PC-9 (cell line): ENCODE measurements around the gene GPR179. TPM values are rescaled to one million over a fixed set of nuclear protein-coding genes. Genes with fewer than 3 reads are reported as not detected.

Experiments
- BruUV-seq: library from RNA; stranded (reverse); fragments of 400-500 nt; replicated peaks from 2 replicates; lab custom pipeline; 2021; lab: Mats Ljungman, UMichigan
- CTCF ChIA-PET: fragments of 300-600 bp; sonication (Branson Sonifier 250); formaldehyde crosslinking; loops from one replicate; lab custom pipeline; 2022; ENCODE audit warnings: antibody characterized with exemption; lab: Charles Lee
- POLR2A ChIA-PET: fragments of 300-600 bp; sonication (Branson Sonifier 250); formaldehyde crosslinking; loops from one replicate; lab custom pipeline; 2022; ENCODE audit warnings: antibody characterized with exemption; ENCODE audit not compliant: unreplicated experiment; lab: Charles Lee
- DNase-seq, 2 experiments: peaks; one replicate each; pipeline versions ENCODE4 v3.0.0 to v3.0.0-alpha.2; 2015 to 2022; ENCODE audit warnings: mixed read lengths in 1 of 2
- H2AFZ ChIP-seq: fragments of 200-600 bp; sonication (generic); 2 replicates; pipeline ENCODE4 v1.8.1; 2017; ENCODE audit warnings: antibody characterized with exemption
- H3F3A ChIP-seq: fragments of 200-600 bp; sonication (generic); 2 replicates; pipeline ENCODE4 v1.8.1; 2017; ENCODE audit warnings: antibody characterized with exemption, mild to moderate bottlenecking, low read depth; ENCODE audit not compliant: insufficient read depth
- H3K27ac ChIP-seq: fragments of 200-600 bp; sonication (generic); 2 replicates; pipeline ENCODE4 v1.6.1; 2016; ENCODE audit warnings: mixed run types
- H3K27me3 ChIP-seq: fragments of 200-600 bp; sonication (generic); 2 replicates; pipeline ENCODE4 v1.6.1; 2016; ENCODE audit warnings: low read depth, mixed run types; ENCODE audit not compliant: insufficient read depth
- H3K36me3 ChIP-seq: fragments of 200-600 bp; sonication (generic); 2 replicates; pipeline ENCODE4 v1.6.1; 2016; ENCODE audit warnings: low read depth, mixed run types
- H3K4me1 ChIP-seq: fragments of 200-600 bp; sonication (generic); replicated peaks from 2 replicates; pipeline ENCODE4 v1.6.1; 2016; ENCODE audit warnings: mixed run types; ENCODE audit not compliant: insufficient read depth
- H3K4me2 ChIP-seq: fragments of 200-600 bp; sonication (generic); 2 replicates; pipeline ENCODE4 v1.6.1; 2017; ENCODE audit warnings: mixed run types
- H3K4me3 ChIP-seq: fragments of 200-600 bp; sonication (generic); 2 replicates; pipeline ENCODE4 v1.6.1; 2016; ENCODE audit warnings: mixed run types
- H3K79me2 ChIP-seq: fragments of 200-600 bp; sonication (generic); 2 replicates; pipeline ENCODE4 v1.6.1; 2017; ENCODE audit warnings: low read depth, mixed run types
- H3K9me2 ChIP-seq: fragments of 200-600 bp; sonication (generic); 2 replicates; pipeline ENCODE4 v1.8.1; 2017; ENCODE audit warnings: mild to moderate bottlenecking; ENCODE audit not compliant: insufficient read depth
- H3K9me3 ChIP-seq: fragments of 200-600 bp; sonication (generic); 2 replicates; pipeline ENCODE4 v1.8.1; 2016; ENCODE audit warnings: low read depth; ENCODE audit not compliant: insufficient read depth
- H4K20me1 ChIP-seq: fragments of 200-600 bp; sonication (generic); 2 replicates; pipeline ENCODE4 v1.8.1; 2017; ENCODE audit not compliant: insufficient read depth
- CTCF ChIP-seq: fragments of 200-600 bp; sonication (generic); conservative IDR thresholded peaks from 2 replicates; pipeline ENCODE4 v1.6.1; 2017; ENCODE audit warnings: mixed run types, antibody characterized with exemption, mild to moderate bottlenecking, moderate library complexity
- EZH2 ChIP-seq: fragments of 200-600 bp; sonication (generic); IDR thresholded peaks from 2 replicates; pipeline ENCODE4 v1.8.0; 2017; ENCODE audit warnings: antibody characterized with exemption, low read depth
- intact Hi-C: fragments of 100-400 bp; cut with micrococcal nuclease; formaldehyde crosslinking; loops from one replicate; pipeline ENCODE4 v1.10.0; 2022; ENCODE audit not compliant: unreplicated experiment
- total RNA-seq: library from RNA; stranded (reverse); gene quantifications from 2 replicates; pipeline ENCODE4 v1.2.3, GENCODE V29; 2021

The GPR179 gene
- total RNA-seq, 1 experiment from 2014 or later: 0.57 TPM

DNA sequence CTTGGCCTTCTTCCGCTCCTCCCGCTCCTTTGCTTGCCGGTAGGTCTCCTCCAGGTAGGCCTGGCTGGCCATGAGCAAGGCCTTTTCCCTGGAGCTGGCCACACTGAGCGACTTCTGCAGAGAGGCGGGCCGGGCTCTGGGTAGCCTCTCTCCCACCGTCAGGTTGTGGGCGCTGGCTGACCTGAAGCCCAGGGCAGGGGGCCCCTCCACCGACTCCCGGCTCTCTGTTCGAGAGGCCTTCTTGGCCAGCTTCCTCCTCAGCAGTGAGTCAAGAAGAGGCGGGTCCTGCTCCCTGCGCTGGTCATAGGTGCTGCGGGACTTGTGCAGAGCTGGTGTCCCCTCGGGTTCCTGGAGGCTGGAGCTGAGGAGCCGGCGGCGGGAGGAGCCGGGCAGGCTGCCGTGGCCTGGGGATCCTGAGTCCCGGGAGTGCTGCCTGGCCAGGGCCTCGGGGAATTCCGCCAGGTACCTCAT lies 12.8 kb downstream of the GPR179 start:
- Histone ChIP-seq H2AFZ (no peak overlapping the region), H3K27me3 (no peaks in the 10 kb centered on the region), H3K9me3 (no peaks in the 10 kb centered on the region), H4K20me1 (no peaks in the 10 kb centered on the region), H3K4me1 (no peaks in the 10 kb centered on the region), H3K4me3 (no peak overlapping the region), H3K36me3 (no peaks in the 10 kb centered on the region), H3K79me2 (no peaks in the 10 kb centered on the region), H3K27ac (no peak overlapping the region), H3K9me2 (no peaks in the 10 kb centered on the region), H3K4me2 (no peak overlapping the region), H3F3A (no peaks in the 10 kb centered on the region)
- TF ChIP-seq CTCF: no peak
- no peak for TF ChIP-seq EZH2
- BruUV-seq: no TSS peak
- ChIA-PET CTCF (interaction anchor here (0.8 kb wide), 1 partner anchor 9 kb away, joined by 4 read pairs; no protein-coding TSS in a partner anchor), POLR2A (interaction anchor here (0.6 kb wide), 1 partner anchor 82 kb away, joined by 4 read pairs; no protein-coding TSS in a partner anchor)
- peak in 1 of 2 experiments; percentile 14 for DNase-seq
- intact Hi-C loops: no loop called here

GRCh38 chr17:38329808-38330730 lies 13.7 kb downstream of the GPR179 start:
- TF ChIP-seq EZH2 (no peak), CTCF (no peak)
- no peaks in the 10 kb centered on the region for H3K36me3 ChIP-seq
- CTCF ChIA-PET: no interaction called here
- H2AFZ ChIP-seq: no peak overlapping the region
- no peak for DNase-seq
- no peaks in the 10 kb centered on the region for H3K4me1 ChIP-seq
- H3K27me3 ChIP-seq: no peaks in the 10 kb centered on the region
- no peak overlapping the region for H3K4me3 ChIP-seq
- H3K79me2 ChIP-seq: no peaks in the 10 kb centered on the region
- intact Hi-C loops: no loop called here
- H3K9me3 ChIP-seq: no peaks in the 10 kb centered on the region
- H4K20me1 ChIP-seq: no peaks in the 10 kb centered on the region
- H3K4me2 ChIP-seq: no peak overlapping the region
- no peaks in the 10 kb centered on the region for H3K9me2 ChIP-seq
- H3F3A ChIP-seq: no peaks in the 10 kb centered on the region
- H3K27ac ChIP-seq: no peak overlapping the region
- POLR2A ChIA-PET: interaction anchor here (0.6 kb wide), 2 partner anchors 10 to 83 kb away, joined by 3 to 4 read pairs; no protein-coding TSS in a partner anchor
- BruUV-seq: no TSS peak

- H4K20me1 ChIP-seq: no peaks in the 10 kb centered on the region
- no peak for TF ChIP-seq CTCF
- no peak for TF ChIP-seq EZH2
- no peaks in the 10 kb centered on the region for H3K36me3 ChIP-seq
- no peaks in the 10 kb centered on the region for H3K4me1 ChIP-seq
- no peak overlapping the region for H3K27ac ChIP-seq
- H3K27me3 ChIP-seq: no peaks in the 10 kb centered on the region
- H3K4me2 ChIP-seq: no peak overlapping the region
- no peak overlapping the region for H3K4me3 ChIP-seq
- POLR2A ChIA-PET: interaction anchor here (0.6 kb wide), 1 partner anchor 9 kb away, joined by 3 read pairs; no protein-coding TSS in a partner anchor
- no peaks in the 10 kb centered on the region for H3F3A ChIP-seq
- DNase-seq: no peak
- H2AFZ ChIP-seq: no peak overlapping the region
- H3K9me3 ChIP-seq: no peaks in the 10 kb centered on the region
- intact Hi-C loops: no loop called here
- H3K9me2 ChIP-seq: no peaks in the 10 kb centered on the region
- no TSS peak for BruUV-seq
- H3K79me2 ChIP-seq: no peaks in the 10 kb centered on the region
- CTCF ChIA-PET: no interaction called here
These were observed 14.5 kb downstream of the GPR179 start for GRCh38 chr17:38329284-38329683.
